ENCODE results near the gene NAGLU. TPM values are rescaled to one million over a fixed set of nuclear protein-coding genes. Genes with fewer than 3 reads are reported as not detected.
A peak's percentile ranks its signal among the peaks of the same experiment; 100 is the strongest.

NAGLU gene
- total and polyA plus RNA-seq, 10 of the 15 experiments (the other 5 are each of a cell fraction or from before 2014, with no cell fraction given), result 0.23 to 27.5 (median 8.9) TPM

GRCh38 chr17:42535155-42536047 lies 640 bp upstream of the NAGLU start (continued):
- TF ChIP-seq MLLT1 (IDR thresholded peaks at IDR 0.05) (peak; percentile 79), IRF4 (IDR thresholded peaks at IDR 0.05; ENCODE audit: low read depth, low read length) (no peak), ZBTB33 (IDR thresholded peaks at IDR 0.05) (peak; percentile 45; the same call in 1 of the 2 replicates), EED (IDR thresholded peaks at IDR 0.05; ENCODE audit: low read depth) (no peak), BACH1 (IDR thresholded peaks at IDR 0.05; ENCODE audit: borderline replicate concordance) (no peak), TCF12 (IDR thresholded peaks at IDR 0.05; ENCODE audit: low read depth, low read length) (no peak)

Measured in GM12878 (cell line).